ENCODE data around the gene TMPRSS13. TPM values are rescaled to one million over a fixed set of nuclear protein-coding genes. Genes with fewer than 3 reads are reported as not detected.

The TMPRSS13 gene
- total and polyA plus RNA-seq, 2 donors from 2014 or later, result 1.2 to 1.9 TPM

GRCh38 chr11:117875382-117876058 is 53.7 kb downstream of the TMPRSS13 start:
- intact Hi-C loops (cut with DNase I), result no loop called here
- peak overlapping the region in 1 of 2 donors; percentile 16 for H3K27ac ChIP-seq (ENCODE audit: low read depth in 2 of 2, low read length in 2 of 2)
- H3K4me3 ChIP-seq (ENCODE audit: low read length in 3 of 3), result peak overlapping the region; percentile 64 to 73 (median 70)
- DNase-seq, result peak in 3 of 5 donors; percentile 44 to 74 (median 66)
- peak overlapping the region in 2 of 3 donors; percentile 30 to 75 for H3K9ac ChIP-seq (ENCODE audit: low read length in 3 of 3)
- peaks cover 3 to 17% (median 14%) of the 10 kb centered on the region in 3 donors for H3K4me1 ChIP-seq (ENCODE audit: control insufficient read depth in 2 of 3, insufficient read depth in 2 of 3, low read depth in 1 of 3, low read length in 3 of 3)
- no peak for TF ChIP-seq CTCF (IDR thresholded peaks at IDR 0.05; ENCODE audit: borderline replicate concordance, extremely low read depth, insufficient read depth)
- FAIRE-seq, result no peak
- no peaks in the 10 kb centered on the region for H3K9me3 ChIP-seq (ENCODE audit: control insufficient read depth in 2 of 3, insufficient read depth in 1 of 3, low read length in 3 of 3)
- H3K27me3 ChIP-seq (ENCODE audit: control insufficient read depth, insufficient read depth, low read length), result no peaks in the 10 kb centered on the region
- H3K36me3 ChIP-seq (ENCODE audit: control insufficient read depth in 2 of 3, insufficient read depth in 3 of 3, low read length in 3 of 3), result no peaks in the 10 kb centered on the region

GRCh38 chr11:117874910-117875381 is 54.3 kb downstream of the TMPRSS13 start:
- Histone ChIP-seq H3K27ac (ENCODE audit: low read depth in 2 of 2, low read length in 2 of 2) (no peak overlapping the region), H3K9ac (ENCODE audit: low read length in 3 of 3) (peak overlapping the region in 1 of 3 donors; percentile 9), H3K36me3 (ENCODE audit: control insufficient read depth in 2 of 3, insufficient read depth in 3 of 3, low read length in 3 of 3) (no peaks in the 10 kb centered on the region), H3K27me3 (ENCODE audit: control insufficient read depth, insufficient read depth, low read length) (no peaks in the 10 kb centered on the region), H3K9me3 (ENCODE audit: control insufficient read depth in 2 of 3, insufficient read depth in 1 of 3, low read length in 3 of 3) (no peaks in the 10 kb centered on the region), H3K4me3 (ENCODE audit: low read length in 3 of 3) (peak overlapping the region; percentile 26 to 73 (median 70)), H3K4me1 (ENCODE audit: control insufficient read depth in 2 of 3, insufficient read depth in 2 of 3, low read depth in 1 of 3, low read length in 3 of 3) (peaks cover 3 to 17% (median 14%) of the 10 kb centered on the region in 3 donors)
- no peak for TF ChIP-seq CTCF (IDR thresholded peaks at IDR 0.05; ENCODE audit: borderline replicate concordance, extremely low read depth, insufficient read depth)
- DNase-seq (no peak), FAIRE-seq (no peak)
- intact Hi-C loops (cut with DNase I), result no loop called here

- Histone ChIP-seq H3K36me3 (ENCODE audit: control insufficient read depth in 2 of 3, insufficient read depth in 3 of 3, low read length in 3 of 3) (no peaks in the 10 kb centered on the region), H3K27me3 (ENCODE audit: control insufficient read depth, insufficient read depth, low read length) (no peaks in the 10 kb centered on the region), H3K27ac (ENCODE audit: low read depth in 2 of 2, low read length in 2 of 2) (peak overlapping the region in 1 of 2 donors; percentile 48), H3K9me3 (ENCODE audit: control insufficient read depth in 2 of 3, insufficient read depth in 1 of 3, low read length in 3 of 3) (no peaks in the 10 kb centered on the region), H3K4me1 (ENCODE audit: control insufficient read depth in 2 of 3, insufficient read depth in 2 of 3, low read depth in 1 of 3, low read length in 3 of 3) (peaks cover 3 to 17% (median 14%) of the 10 kb centered on the region in 3 donors), H3K9ac (ENCODE audit: low read length in 3 of 3) (no peak overlapping the region), H3K4me3 (ENCODE audit: low read length in 3 of 3) (peak overlapping the region; percentile 8 to 10 (median 9))
- DNase-seq, result peak in 1 of 5 donors; percentile 45
- no peak for TF ChIP-seq CTCF (IDR thresholded peaks at IDR 0.05; ENCODE audit: borderline replicate concordance, extremely low read depth, insufficient read depth)
- no peak for FAIRE-seq
- intact Hi-C loops (cut with DNase I), result no loop called here
Observed at GRCh38 chr11:117874253-117874909, 54.8 kb downstream of the TMPRSS13 start.

Measured in kidney (tissue), 14 donors.